ENCODE data around the gene CABLES2. TPM values are rescaled to one million over a fixed set of nuclear protein-coding genes. Genes with fewer than 3 reads are reported as not detected.

The CABLES2 gene
- total RNA-seq, 2 experiments from 2014 or later = 14.8 to 22.5 TPM

DNA sequence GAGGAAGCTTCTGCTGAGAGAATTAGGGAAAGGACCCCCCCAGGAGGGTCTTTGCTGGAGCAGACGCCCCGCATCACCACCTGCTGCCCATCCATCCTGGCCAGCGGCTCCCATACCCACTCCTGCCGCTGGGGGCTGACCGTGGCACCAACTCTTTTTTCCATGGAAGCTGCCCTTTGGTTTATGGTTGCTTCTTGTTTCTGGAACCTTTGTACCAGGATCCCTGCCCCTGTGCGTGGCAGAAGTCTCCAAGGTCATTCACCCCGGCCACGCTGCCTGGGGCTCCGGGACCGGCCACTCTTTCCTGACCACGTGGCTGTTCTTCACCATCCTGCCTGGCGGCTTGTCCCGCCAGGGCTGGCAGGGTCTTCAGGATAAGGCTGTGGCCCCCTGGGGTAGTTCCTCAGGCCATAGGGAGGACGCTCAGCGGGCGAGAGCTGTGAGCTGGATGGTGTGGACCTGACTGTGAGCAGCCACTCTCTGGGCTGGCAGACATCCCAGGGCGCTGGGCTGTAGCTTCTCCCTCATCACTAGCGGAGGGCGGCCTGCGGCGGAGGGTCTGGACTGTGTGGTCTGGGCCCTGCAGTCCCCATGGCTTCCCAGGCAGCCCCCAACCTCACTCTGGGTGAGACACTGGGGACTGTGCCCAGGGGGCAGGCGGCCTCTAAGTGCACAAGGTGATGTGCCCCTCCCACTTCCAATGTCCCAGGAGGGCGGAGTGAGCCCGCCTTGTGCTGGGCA, 43.0 kb upstream of the CABLES2 start:
- BruUV-seq (replicated peaks) = no TSS peak
- Histone ChIP-seq H3K9me2 (ENCODE audit: insufficient read depth, low read length) (no peaks in the 10 kb centered on the region), H3K4me2 (ENCODE audit: low read length) (no peak overlapping the region), H3K4me1 (ENCODE audit: insufficient read depth, low read length, poor library complexity, severe bottlenecking) (no peaks in the 10 kb centered on the region), H3K79me2 (ENCODE audit: insufficient read depth, low read depth, low read length) (no peaks in the 10 kb centered on the region), H2AFZ (ENCODE audit: low read length) (no peak overlapping the region), H3K4me3 (ENCODE audit: low read depth, low read length, poor library complexity, severe bottlenecking) (no peak overlapping the region), H3K36me3 (ENCODE audit: insufficient read depth, low read length) (no peaks in the 10 kb centered on the region), H3K9me3 (ENCODE audit: low read length) (no peaks in the 10 kb centered on the region), H3K27ac (ENCODE audit: low read depth, low read length, poor library complexity, severe bottlenecking) (no peak overlapping the region), H4K20me1 (ENCODE audit: insufficient read depth, low read length) (no peaks in the 10 kb centered on the region)
- ChIA-PET POLR2A (no interaction called here), CTCF (ENCODE audit: unreplicated experiment) (interaction anchor here (0.6 kb wide), 1 partner anchor 80 kb away, joined by 5 read pairs; no protein-coding TSS in a partner anchor)
- DNase-seq (ENCODE audit: low spot score) = no peak
- no peak for TF ChIP-seq EZH2phosphoT487 (IDR thresholded peaks at IDR 0.05; ENCODE audit: borderline replicate concordance, low read depth, low read length)
- TF ChIP-seq, protein P1, sequence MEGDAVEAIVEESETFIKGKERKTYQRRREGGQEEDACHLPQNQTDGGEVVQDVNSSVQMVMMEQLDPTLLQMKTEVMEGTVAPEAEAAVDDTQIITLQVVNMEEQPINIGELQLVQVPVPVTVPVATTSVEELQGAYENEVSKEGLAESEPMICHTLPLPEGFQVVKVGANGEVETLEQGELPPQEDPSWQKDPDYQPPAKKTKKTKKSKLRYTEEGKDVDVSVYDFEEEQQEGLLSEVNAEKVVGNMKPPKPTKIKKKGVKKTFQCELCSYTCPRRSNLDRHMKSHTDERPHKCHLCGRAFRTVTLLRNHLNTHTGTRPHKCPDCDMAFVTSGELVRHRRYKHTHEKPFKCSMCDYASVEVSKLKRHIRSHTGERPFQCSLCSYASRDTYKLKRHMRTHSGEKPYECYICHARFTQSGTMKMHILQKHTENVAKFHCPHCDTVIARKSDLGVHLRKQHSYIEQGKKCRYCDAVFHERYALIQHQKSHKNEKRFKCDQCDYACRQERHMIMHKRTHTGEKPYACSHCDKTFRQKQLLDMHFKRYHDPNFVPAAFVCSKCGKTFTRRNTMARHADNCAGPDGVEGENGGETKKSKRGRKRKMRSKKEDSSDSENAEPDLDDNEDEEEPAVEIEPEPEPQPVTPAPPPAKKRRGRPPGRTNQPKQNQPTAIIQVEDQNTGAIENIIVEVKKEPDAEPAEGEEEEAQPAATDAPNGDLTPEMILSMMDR (conservative IDR thresholded peaks at IDR 0.05; ENCODE audit: low read length) = no peak
- intact Hi-C loops (cut with micrococcal nuclease; ENCODE audit: unreplicated experiment) = no loop called here

DNA sequence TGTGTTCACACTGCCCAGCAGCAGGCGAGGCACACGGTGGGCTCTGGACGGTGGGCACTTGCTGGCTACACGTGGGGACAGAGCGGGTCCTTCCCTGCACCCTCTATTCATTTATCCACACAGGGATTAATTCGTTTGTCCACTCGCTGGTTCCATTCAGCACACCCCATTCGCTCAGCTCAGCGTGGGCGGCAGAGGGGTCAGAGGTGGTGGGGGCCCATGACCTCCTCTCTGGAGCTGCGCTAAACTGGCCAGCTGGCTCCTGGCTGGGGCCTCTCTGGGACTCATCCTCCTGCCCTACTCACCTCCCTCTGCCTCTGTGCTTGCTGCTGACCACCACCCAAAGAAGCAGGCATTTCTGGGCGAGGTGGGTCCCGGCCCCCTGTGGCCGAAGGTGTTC, 41.7 kb upstream of the CABLES2 start:
- no peak for TF ChIP-seq EZH2phosphoT487 (IDR thresholded peaks at IDR 0.05; ENCODE audit: borderline replicate concordance, low read depth, low read length)
- TF ChIP-seq, protein P1 (conservative IDR thresholded peaks at IDR 0.05; ENCODE audit: low read length) = no peak
- H3K4me2 ChIP-seq (ENCODE audit: low read length) = no peak overlapping the region
- H3K9me2 ChIP-seq (ENCODE audit: insufficient read depth, low read length) = no peaks in the 10 kb centered on the region
- intact Hi-C loops (cut with micrococcal nuclease; ENCODE audit: unreplicated experiment) = no loop called here
- H3K9me3 ChIP-seq (ENCODE audit: low read length) = no peaks in the 10 kb centered on the region
- H3K4me1 ChIP-seq (ENCODE audit: insufficient read depth, low read length, poor library complexity, severe bottlenecking) = no peaks in the 10 kb centered on the region
- H2AFZ ChIP-seq (ENCODE audit: low read length) = no peak overlapping the region
- no TSS peak for BruUV-seq (replicated peaks)
- DNase-seq (ENCODE audit: low spot score) = no peak
- no peaks in the 10 kb centered on the region for H3K79me2 ChIP-seq (ENCODE audit: insufficient read depth, low read depth, low read length)
- POLR2A ChIA-PET = no interaction called here
- no peaks in the 10 kb centered on the region for H4K20me1 ChIP-seq (ENCODE audit: insufficient read depth, low read length)
- no peak overlapping the region for H3K27ac ChIP-seq (ENCODE audit: low read depth, low read length, poor library complexity, severe bottlenecking)
- H3K36me3 ChIP-seq (ENCODE audit: insufficient read depth, low read length) = no peaks in the 10 kb centered on the region
- CTCF ChIA-PET (ENCODE audit: unreplicated experiment) = no interaction called here
- no peak overlapping the region for H3K4me3 ChIP-seq (ENCODE audit: low read depth, low read length, poor library complexity, severe bottlenecking)

DNA sequence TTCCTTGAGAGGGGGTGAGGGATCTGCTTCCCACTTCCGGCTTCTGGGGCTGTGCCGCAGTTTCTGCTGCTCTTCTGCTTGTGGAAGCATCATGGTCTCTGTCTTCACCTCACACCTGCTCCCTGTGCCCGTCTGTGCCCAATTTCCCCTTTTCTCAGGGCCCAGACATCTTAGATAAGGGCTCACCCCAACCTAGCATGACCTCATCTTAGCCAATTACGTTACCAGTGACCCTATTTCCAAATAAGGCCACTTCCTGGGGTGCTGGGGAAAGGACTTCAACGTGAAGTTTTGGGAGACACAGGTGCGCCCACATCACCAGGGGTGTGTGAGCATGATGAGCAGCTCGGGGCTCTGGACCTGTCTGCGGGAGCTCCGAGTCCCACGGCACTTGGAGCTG, 41.0 kb upstream of the CABLES2 start:
- no peaks in the 10 kb centered on the region for H4K20me1 ChIP-seq (ENCODE audit: insufficient read depth, low read length)
- ChIA-PET POLR2A (no interaction called here), CTCF (ENCODE audit: unreplicated experiment) (no interaction called here)
- H3K79me2 ChIP-seq (ENCODE audit: insufficient read depth, low read depth, low read length) = no peaks in the 10 kb centered on the region
- H3K4me2 ChIP-seq (ENCODE audit: low read length) = no peak overlapping the region
- DNase-seq (ENCODE audit: low spot score) = no peak
- TF ChIP-seq EZH2phosphoT487 (IDR thresholded peaks at IDR 0.05; ENCODE audit: borderline replicate concordance, low read depth, low read length) = no peak
- TF ChIP-seq, protein P1 (conservative IDR thresholded peaks at IDR 0.05; ENCODE audit: low read length) = no peak
- H3K27ac ChIP-seq (ENCODE audit: low read depth, low read length, poor library complexity, severe bottlenecking) = no peak overlapping the region
- BruUV-seq (replicated peaks) = no TSS peak
- no peaks in the 10 kb centered on the region for H3K9me3 ChIP-seq (ENCODE audit: low read length)
- H3K9me2 ChIP-seq (ENCODE audit: insufficient read depth, low read length) = no peaks in the 10 kb centered on the region
- no peak overlapping the region for H2AFZ ChIP-seq (ENCODE audit: low read length)
- no peaks in the 10 kb centered on the region for H3K4me1 ChIP-seq (ENCODE audit: insufficient read depth, low read length, poor library complexity, severe bottlenecking)
- intact Hi-C loops (cut with micrococcal nuclease; ENCODE audit: unreplicated experiment) = no loop called here
- no peak overlapping the region for H3K4me3 ChIP-seq (ENCODE audit: low read depth, low read length, poor library complexity, severe bottlenecking)
- no peaks in the 10 kb centered on the region for H3K36me3 ChIP-seq (ENCODE audit: insufficient read depth, low read length)

Measured in OCI-LY7 (cell line).